Activated CD4-positive, alpha-beta T cell treated with anti-CD3 and anti-CD28 coated beads for 36 hours (primary cell): ENCODE results near the gene KRTAP2-2. TPM values are rescaled to one million over a fixed set of nuclear protein-coding genes. Genes with fewer than 3 reads are reported as not detected.
"Not testable (repeated sequence)": the region's sequence is repeated elsewhere in the genome, so short reads cannot be mapped to it uniquely, and the experiment has no call there.

Source experiments
- ATAC-seq: fragments of 200-7000 bp; cut with Tn5 transposase; one replicate; pipeline ENCODE4 v1.10.0; 2021; ENCODE audit warnings: mild to moderate bottlenecking, moderate library complexity
- CTCF ChIA-PET: fragments of 350-600 bp; sonication (Branson Sonifier 250); formaldehyde crosslinking; loops from one replicate; lab custom pipeline; 2021; ENCODE audit warnings: antibody characterized with exemption; lab: Charles Lee
- POLR2A ChIA-PET: fragments of 350-600 bp; sonication (Branson Sonifier 250); formaldehyde crosslinking; loops from one replicate; lab custom pipeline; 2021; ENCODE audit warnings: antibody characterized with exemption, inconsistent platforms; lab: Charles Lee
- DNase-seq: peaks from one replicate; pipeline ENCODE4 v3.0.0-alpha.2; 2020
- H3K27ac Mint-ChIP-seq: one replicate; pipeline ENCODE4 v1.8.0; 2021; ENCODE audit warnings: mixed read lengths
- H3K27me3 Mint-ChIP-seq: one replicate; pipeline ENCODE4 v1.8.0; 2021; ENCODE audit warnings: mixed read lengths
- H3K36me3 Mint-ChIP-seq: one replicate; pipeline ENCODE4 v1.8.0; 2021; ENCODE audit warnings: low read depth, mixed read lengths
- H3K4me1 Mint-ChIP-seq: one replicate; pipeline ENCODE4 v1.8.0; 2021; ENCODE audit warnings: mixed read lengths
- H3K4me3 Mint-ChIP-seq: one replicate; pipeline ENCODE4 v1.8.0; 2021; ENCODE audit warnings: mild to moderate bottlenecking, moderate library complexity, mixed read lengths
- H3K9me3 Mint-ChIP-seq: one replicate; pipeline ENCODE4 v1.8.0; 2021; ENCODE audit warnings: low read depth, mixed read lengths
- intact Hi-C, 2 experiments: fragments of 100-400 bp; cut with DNase I in 1 of 2; cut with micrococcal nuclease in 1 of 2; formaldehyde crosslinking; loops; one replicate each; pipeline versions ENCODE4 v1.14.2 to v1.15.1; 2022 to 2024; cut with DNase I, micrococcal nuclease
- total RNA-seq, 2 experiments: library from RNA; stranded (reverse); gene quantifications; one replicate each; pipeline ENCODE4 v1.2.3, GENCODE V29; 2021

The KRTAP2-2 gene
- total RNA-seq, 2 experiments from 2014 or later = not detected

- H3K36me3 Mint-ChIP-seq, intact Hi-C loops, DNase-seq, POLR2A ChIA-PET, H3K27ac Mint-ChIP-seq, H3K9me3 Mint-ChIP-seq, CTCF ChIA-PET, H3K4me3 Mint-ChIP-seq, H3K4me1 Mint-ChIP-seq, H3K27me3 Mint-ChIP-seq: not testable (repeated sequence)
- ATAC-seq = peak; percentile 42
These were observed 28.4 kb upstream of the KRTAP2-2 start for GRCh38 chr17:41083427-41083826.

GRCh38 chr17:41082626-41083025, 27.6 kb upstream of the KRTAP2-2 start:
- H3K4me3 Mint-ChIP-seq = no peak overlapping the region
- H3K27me3 Mint-ChIP-seq = peaks cover 7% of the 10 kb centered on the region
- ATAC-seq (no peak), DNase-seq (no peak)
- POLR2A ChIA-PET = no interaction called here
- CTCF ChIA-PET = no interaction called here
- no peaks in the 10 kb centered on the region for H3K9me3 Mint-ChIP-seq
- H3K4me1 Mint-ChIP-seq = no peaks in the 10 kb centered on the region
- H3K36me3 Mint-ChIP-seq = no peaks in the 10 kb centered on the region
- H3K27ac Mint-ChIP-seq = no peak overlapping the region
- intact Hi-C loops = no loop called here

- Mint-ChIP-seq H3K9me3 (no peaks in the 10 kb centered on the region), H3K4me1 (no peaks in the 10 kb centered on the region), H3K36me3 (no peaks in the 10 kb centered on the region), H3K4me3 (no peak overlapping the region), H3K27me3 (peaks cover 16% of the 10 kb centered on the region), H3K27ac (no peak overlapping the region)
- intact Hi-C loops = no loop called here
- CTCF ChIA-PET = no interaction called here
- POLR2A ChIA-PET = no interaction called here
- ATAC-seq (no peak), DNase-seq (no peak)
These were observed 21.8 kb upstream of the KRTAP2-2 start for GRCh38 chr17:41076788-41077187.

- Mint-ChIP-seq H3K27ac (no peak overlapping the region), H3K9me3 (no peaks in the 10 kb centered on the region), H3K27me3 (peaks cover 16% of the 10 kb centered on the region), H3K4me3 (no peak overlapping the region), H3K4me1 (no peaks in the 10 kb centered on the region), H3K36me3 (no peaks in the 10 kb centered on the region)
- intact Hi-C loops = no loop called here
- POLR2A ChIA-PET = no interaction called here
- CTCF ChIA-PET = interaction anchor here (0.9 kb wide), 1 partner anchor 35 kb away, joined by 3 read pairs; no protein-coding TSS in a partner anchor
- no peak for DNase-seq
- ATAC-seq = no peak
These were observed 18.6 kb upstream of the KRTAP2-2 start for GRCh38 chr17:41073676-41074075.

GRCh38 chr17:41071606-41072360, 16.8 kb upstream of the KRTAP2-2 start:
- DNase-seq = no peak
- ChIA-PET POLR2A (no interaction called here), CTCF (interaction anchor here (1.1 kb wide), 1 partner anchor 117 kb away, joined by 5 read pairs; no protein-coding TSS in a partner anchor)
- Mint-ChIP-seq H3K4me3 (no peak overlapping the region), H3K27ac (no peak overlapping the region), H3K36me3 (no peaks in the 10 kb centered on the region), H3K4me1 (no peaks in the 10 kb centered on the region), H3K9me3 (no peaks in the 10 kb centered on the region), H3K27me3 (peaks cover 10% of the 10 kb centered on the region)
- intact Hi-C loops = no loop called here
- ATAC-seq = no peak

GRCh38 chr17:41069031-41069430, 14.0 kb upstream of the KRTAP2-2 start:
- CTCF ChIA-PET = interaction anchor here (0.7 kb wide), 1 partner anchor 28 kb away, joined by 3 read pairs; the partner anchor contains the start of gene KRTAP1-1
- H3K9me3 Mint-ChIP-seq = no peaks in the 10 kb centered on the region
- no peak overlapping the region for H3K27ac Mint-ChIP-seq
- intact Hi-C loops = no loop called here
- peaks cover 2% of the 10 kb centered on the region for H3K27me3 Mint-ChIP-seq
- DNase-seq = no peak
- H3K4me1 Mint-ChIP-seq = no peaks in the 10 kb centered on the region
- ATAC-seq = no peak
- no peak overlapping the region for H3K4me3 Mint-ChIP-seq
- POLR2A ChIA-PET = no interaction called here
- no peaks in the 10 kb centered on the region for H3K36me3 Mint-ChIP-seq

- ChIA-PET POLR2A (no interaction called here), CTCF (no interaction called here)
- H3K4me1 Mint-ChIP-seq = no peaks in the 10 kb centered on the region
- intact Hi-C loops = no loop called here
- no peak for ATAC-seq
- no peaks in the 10 kb centered on the region for H3K9me3 Mint-ChIP-seq
- no peaks in the 10 kb centered on the region for H3K36me3 Mint-ChIP-seq
- no peak for DNase-seq
- H3K27me3 Mint-ChIP-seq = peaks cover 2% of the 10 kb centered on the region
- H3K27ac Mint-ChIP-seq = no peak overlapping the region
- no peak overlapping the region for H3K4me3 Mint-ChIP-seq
These were observed 12.3 kb upstream of the KRTAP2-2 start for GRCh38 chr17:41067281-41067680.

- no peak within 1 kb of the TSS for H3K4me3 Mint-ChIP-seq
- CTCF ChIA-PET = no interaction called here
- no peaks in the 10 kb centered on the region for H3K36me3 Mint-ChIP-seq
- H3K27ac Mint-ChIP-seq = no peak within 1 kb of the TSS
- intact Hi-C loops = no loop called here
- H3K9me3 Mint-ChIP-seq = no peaks in the 10 kb centered on the region
- POLR2A ChIA-PET = no interaction called here
- ATAC-seq (no peak), DNase-seq (no peak)
- peaks cover 4% of the 10 kb centered on the region for H3K27me3 Mint-ChIP-seq
- H3K4me1 Mint-ChIP-seq = no peaks in the 10 kb centered on the region
These were observed 11.0 kb upstream of the KRTAP2-2 start, which contains the start of gene KRTAP2-4 for GRCh38 chr17:41065829-41066624. TSS of gene KRTAP2-4 (minus strand) at chr17:41065879. CDS start at chr17:41065845, 34 bp downstream.

GRCh38 chr17:41065016-41065689, 10.1 kb upstream of the KRTAP2-2 start:
- intact Hi-C loops, H3K27ac Mint-ChIP-seq, H3K36me3 Mint-ChIP-seq, H3K9me3 Mint-ChIP-seq, H3K4me3 Mint-ChIP-seq, H3K4me1 Mint-ChIP-seq, DNase-seq, ATAC-seq, POLR2A ChIA-PET, CTCF ChIA-PET: not testable (repeated sequence)
- peaks cover 11% of the 10 kb centered on the region for H3K27me3 Mint-ChIP-seq

- Mint-ChIP-seq H3K4me1 (no peaks in the 10 kb centered on the region), H3K27ac (no peak overlapping the region), H3K4me3 (no peak overlapping the region), H3K36me3 (no peaks in the 10 kb centered on the region), H3K9me3 (no peaks in the 10 kb centered on the region), H3K27me3 (peaks cover 17% of the 10 kb centered on the region)
- POLR2A ChIA-PET = no interaction called here
- intact Hi-C loops = no loop called here
- DNase-seq (no peak), ATAC-seq (no peak)
- CTCF ChIA-PET = no interaction called here
These were observed 9.3 kb upstream of the KRTAP2-2 start for GRCh38 chr17:41064301-41064700.

GRCh38 chr17:41063449-41063848, 8.4 kb upstream of the KRTAP2-2 start:
- peaks cover 22% of the 10 kb centered on the region for H3K27me3 Mint-ChIP-seq
- H3K4me1 Mint-ChIP-seq = no peaks in the 10 kb centered on the region
- ChIA-PET CTCF (no interaction called here), POLR2A (no interaction called here)
- intact Hi-C loops = no loop called here
- H3K27ac Mint-ChIP-seq = no peak overlapping the region
- no peaks in the 10 kb centered on the region for H3K36me3 Mint-ChIP-seq
- ATAC-seq (no peak), DNase-seq (no peak)
- H3K4me3 Mint-ChIP-seq = no peak overlapping the region
- no peaks in the 10 kb centered on the region for H3K9me3 Mint-ChIP-seq
